Stimulated activated CD8-positive, alpha-beta memory T cell treated with anti-CD3 and anti-CD28 coated beads, Interleukin-15, amount 100 ng/mL, for 4 hours (primary cell): ENCODE measurements around the gene GTF3C1.

Experiments
- DNase-seq, 2 donors: peaks; one replicate each; pipeline ENCODE4 v3.0.0-alpha.2; 2020; ENCODE audit warnings: low read depth in 2 of 2

GTF3C1 gene

DNA sequence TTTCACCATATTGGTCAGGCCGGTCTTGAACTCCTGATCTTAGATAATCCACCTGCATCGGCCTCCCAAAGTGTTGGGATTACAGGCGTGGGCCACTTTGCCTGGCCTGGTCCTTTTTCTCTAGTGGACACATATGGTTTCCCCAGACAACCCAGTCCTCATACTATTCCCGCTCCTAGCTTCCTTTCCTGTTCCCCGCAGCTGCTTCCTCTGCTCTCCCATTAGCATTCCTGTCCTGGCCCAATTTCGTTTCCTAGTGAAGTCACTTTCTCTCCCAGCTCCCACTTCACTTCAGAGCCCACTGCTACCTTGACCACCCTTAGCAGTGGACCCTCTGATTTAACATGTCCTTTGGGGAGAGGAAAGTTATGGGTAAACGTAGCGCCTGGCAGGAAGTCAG, 11.5 kb upstream of the GTF3C1 start:
- DNase-seq, result no peak

DNA sequence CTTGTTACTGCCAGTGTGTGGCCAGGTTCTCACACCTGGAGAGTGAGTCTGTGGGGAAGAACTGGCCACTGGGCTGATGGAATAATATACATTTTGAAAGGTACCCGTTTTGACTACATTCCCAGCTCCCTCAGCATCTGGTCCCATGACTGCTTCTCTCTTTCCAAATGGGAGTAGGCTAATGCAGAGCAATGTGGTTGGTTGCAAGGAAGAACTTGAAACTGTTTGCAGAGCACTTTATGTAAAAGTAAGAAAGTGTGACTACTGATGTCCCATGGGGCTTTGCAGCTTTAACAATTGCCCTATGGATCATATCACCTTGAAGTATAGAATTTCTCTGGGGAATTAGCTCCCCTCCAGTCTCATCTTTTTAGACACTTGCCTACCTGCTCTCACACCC, 9.2 kb upstream of the GTF3C1 start:
- no peak for DNase-seq

- DNase-seq, result no peak
These were observed 8.7 kb upstream of the GTF3C1 start for GRCh38 chr16:27558434-27558833.

DNA sequence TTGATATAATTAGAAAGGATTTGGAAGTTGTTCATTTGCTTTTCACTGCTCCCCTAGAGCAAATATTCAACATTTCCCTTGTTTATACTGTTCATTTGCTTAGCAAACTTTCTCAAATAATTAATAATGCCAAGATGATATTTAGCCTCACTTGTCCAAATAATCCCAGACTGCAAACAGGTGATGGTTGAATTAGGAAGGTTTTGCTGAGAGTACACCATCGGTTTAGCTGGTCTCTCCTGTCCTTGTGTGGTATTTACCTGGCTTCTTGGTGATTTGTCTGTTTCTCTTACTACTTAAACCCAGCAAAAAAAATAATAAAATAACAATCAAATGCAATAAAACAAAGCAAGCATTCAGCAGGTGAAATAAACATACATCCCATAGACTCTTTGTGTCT, 6.8 kb upstream of the GTF3C1 start:
- no peak for DNase-seq

GRCh38 chr16:27551036-27551435, 1.3 kb upstream of the GTF3C1 start:
- DNase-seq, result no peak

GRCh38 chr16:27550582-27550920, 838 bp upstream of the GTF3C1 start:
- DNase-seq, result no peak

DNA sequence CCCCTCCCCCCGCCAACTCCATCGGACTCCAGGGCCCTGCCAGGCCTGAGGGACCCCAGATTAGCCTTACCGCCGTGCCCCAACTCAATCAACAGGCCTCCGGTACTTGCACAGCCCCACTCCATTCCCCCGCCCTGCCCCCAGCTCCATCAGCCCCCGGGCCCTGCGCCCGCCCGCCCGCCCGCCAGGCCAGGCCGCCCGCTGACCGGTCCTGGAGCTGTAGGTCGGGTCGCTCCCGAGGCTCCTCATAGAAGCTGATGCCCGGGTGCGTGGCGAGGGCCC, 308 bp downstream of the GTF3C1 start:
- DNase-seq, result no peak

DNA sequence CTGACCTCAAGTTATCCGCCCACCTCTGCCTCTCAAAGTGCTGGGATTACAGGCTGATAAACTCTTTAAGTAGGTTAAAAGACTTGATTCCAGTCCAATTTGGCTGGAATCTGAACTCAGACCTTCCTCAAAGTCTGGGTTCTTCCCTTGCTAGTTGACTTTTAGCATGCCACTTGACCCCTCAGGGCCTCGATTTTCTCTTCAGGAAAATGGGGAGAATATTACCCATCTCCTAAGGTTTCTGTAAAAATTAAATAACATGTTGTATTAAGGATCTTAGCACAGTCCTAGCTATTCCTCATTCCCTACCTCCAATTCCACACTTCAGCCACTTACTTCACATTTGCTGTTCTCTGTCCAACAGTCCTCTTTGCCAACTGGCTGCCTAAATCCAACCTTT, 1.9 kb downstream of the GTF3C1 start:
- no peak for DNase-seq

- no peak for DNase-seq
These were observed 2.6 kb downstream of the GTF3C1 start for GRCh38 chr16:27547134-27547533.

GRCh38 chr16:27544671-27545070, 5.0 kb downstream of the GTF3C1 start:
- DNase-seq, result no peak

DNA sequence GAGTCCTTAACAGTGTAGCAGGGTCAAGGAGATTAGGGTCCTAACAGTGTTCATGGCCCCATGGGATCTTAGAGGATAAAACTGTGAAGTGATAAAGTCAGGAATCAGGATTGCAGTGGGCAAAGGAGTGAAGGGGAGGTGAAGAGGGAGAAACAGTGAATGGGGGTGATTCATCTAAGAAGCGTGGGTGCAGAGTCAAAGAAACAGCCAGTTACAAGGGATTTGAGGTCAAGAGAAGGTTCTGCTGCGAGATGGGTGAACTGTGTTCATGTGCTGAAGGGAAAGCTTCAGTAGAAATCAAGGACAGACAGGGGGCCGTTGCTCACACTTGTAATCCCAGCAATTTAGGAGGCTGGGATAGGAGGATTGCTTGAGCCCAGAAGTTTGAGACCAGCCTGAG, 5.9 kb downstream of the GTF3C1 start:
- DNase-seq, result no peak

DNA sequence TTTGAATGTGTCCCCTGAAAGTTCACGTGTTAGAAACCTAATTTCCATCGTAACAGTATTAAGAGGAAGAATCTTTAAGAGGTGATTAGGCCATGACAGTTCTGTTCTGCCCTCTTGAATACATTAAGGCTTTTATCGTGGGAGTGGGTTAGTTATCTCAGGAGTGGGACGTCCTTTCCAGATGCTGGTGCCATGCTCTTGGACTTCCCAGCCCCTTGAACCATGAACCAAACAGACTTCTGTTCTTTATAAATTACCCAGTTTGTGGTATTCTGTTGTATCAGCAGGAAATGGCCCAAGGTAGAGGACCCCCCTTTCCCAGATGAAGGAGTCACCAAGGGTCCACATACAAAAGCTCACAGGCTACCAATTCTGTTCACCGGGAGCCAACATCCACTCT, 10.1 kb downstream of the GTF3C1 start:
- DNase-seq, result no peak

DNA sequence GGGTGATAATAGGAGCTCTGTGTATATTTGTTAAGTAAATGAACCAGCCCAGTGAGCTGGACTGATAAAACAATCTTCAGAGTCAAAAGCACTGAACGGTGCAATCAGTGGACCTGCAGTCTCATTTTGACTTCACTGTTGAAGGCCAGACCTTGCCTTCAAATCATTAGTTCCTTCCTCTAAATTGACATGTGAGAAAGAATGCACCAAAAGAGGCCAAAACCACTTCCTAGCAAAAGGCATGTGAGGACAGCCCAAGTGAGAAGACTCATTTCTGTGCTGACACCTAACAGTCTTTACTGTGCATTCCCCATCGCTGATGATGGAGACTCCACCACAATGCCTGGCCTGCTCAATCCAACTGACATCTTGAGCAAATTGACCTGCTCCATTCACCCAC, 10.6 kb downstream of the GTF3C1 start:
- DNase-seq, result no peak

DNA sequence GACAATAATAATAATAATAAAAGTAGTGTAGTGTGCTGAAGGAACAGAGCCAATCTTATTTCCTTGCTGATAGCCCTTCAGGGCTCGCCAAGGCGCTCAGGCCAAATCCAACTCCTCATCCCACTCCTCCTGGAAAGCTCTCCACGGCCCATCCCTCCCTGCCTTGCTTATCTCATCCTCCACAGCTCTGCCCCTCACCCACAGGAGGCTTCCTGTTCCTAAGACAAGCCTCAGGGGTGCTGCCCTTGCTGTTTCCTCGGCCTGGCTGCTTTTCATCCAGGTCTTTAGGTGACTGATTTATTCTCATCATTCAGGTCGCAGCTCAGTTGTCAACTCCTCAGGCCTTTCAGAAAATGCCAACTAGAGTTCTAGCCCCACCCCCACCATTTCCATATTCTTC, 11.2 kb downstream of the GTF3C1 start:
- DNase-seq, result no peak

GRCh38 chr16:27534256-27534655, 15.5 kb downstream of the GTF3C1 start:
- DNase-seq, result no peak

- DNase-seq, result no peak
These were observed 17.6 kb downstream of the GTF3C1 start for GRCh38 chr16:27531826-27532800.

GRCh38 chr16:27531186-27531585, 18.5 kb downstream of the GTF3C1 start:
- no peak for DNase-seq

DNA sequence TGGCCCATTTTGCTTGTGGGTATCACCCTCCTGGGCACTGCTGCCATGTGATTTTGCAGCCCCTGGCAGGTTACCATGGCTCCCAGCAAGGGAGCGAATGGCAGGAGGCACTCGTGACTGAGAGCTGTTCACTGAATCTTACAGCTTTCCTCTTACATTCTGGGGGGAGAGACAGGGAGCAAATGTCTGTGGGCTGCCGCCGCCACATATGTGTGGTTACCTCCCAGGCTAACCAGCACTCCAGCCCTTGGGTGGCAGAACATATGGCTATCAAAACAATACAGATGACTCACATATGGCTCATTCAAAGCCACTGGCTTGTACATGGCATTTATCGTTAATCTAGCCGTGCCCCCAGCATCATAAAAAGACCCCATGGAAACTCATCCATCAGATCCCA, 19.8 kb downstream of the GTF3C1 start:
- no peak for DNase-seq

DNA sequence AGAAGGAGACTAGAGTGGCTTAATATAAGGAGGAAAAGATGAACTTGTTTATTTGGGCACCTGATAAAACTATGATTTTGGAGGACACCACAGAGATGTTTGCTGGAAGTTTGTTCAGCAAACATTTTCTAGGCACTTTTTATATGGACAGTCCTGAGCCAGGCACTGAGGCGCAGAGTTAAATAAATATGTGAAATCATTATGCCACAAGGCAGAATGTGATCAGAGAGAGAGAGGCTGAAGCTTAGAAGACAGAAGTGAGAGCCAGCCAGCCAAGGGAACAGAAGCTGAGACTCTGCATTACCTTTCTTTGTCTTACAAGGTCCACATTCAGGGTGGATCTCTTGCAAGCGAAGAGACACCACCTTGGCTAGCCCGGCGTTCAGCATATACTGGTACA, 21.4 kb downstream of the GTF3C1 start:
- DNase-seq, result no peak

- DNase-seq, result no peak
These were observed 23.5 kb downstream of the GTF3C1 start for GRCh38 chr16:27526180-27526579.

GRCh38 chr16:27522173-27522707, 27.5 kb downstream of the GTF3C1 start:
- DNase-seq, result no peak

GRCh38 chr16:27520982-27521673, 28.6 kb downstream of the GTF3C1 start:
- DNase-seq, result no peak

- DNase-seq, result no peak
These were observed 31.5 kb downstream of the GTF3C1 start for GRCh38 chr16:27518226-27518625.
